HL-60 (cell line): Measurements from ENCODE around the gene DHCR24.

Experiments
- DNase-seq, 2 experiments: peaks; one replicate each; pipeline ENCODE4 v3.0.0-alpha.2; 2010 to 2020; ENCODE audit warnings: low read depth in 1 of 2, low spot score in 1 of 2
- H3K27ac ChIP-seq: fragments of 250-450 bp; sonication (Bioruptor Pico); replicated peaks from 2 replicates; pipeline ENCODE4 v1.5.1; 2020; ENCODE audit warnings: mild to moderate bottlenecking, moderate library complexity
- H3K27me3 ChIP-seq: fragments of 250-450 bp; sonication (Bioruptor Pico); 2 replicates; pipeline ENCODE4 v1.5.1; 2021; ENCODE audit warnings: mild to moderate bottlenecking, moderate library complexity; ENCODE audit not compliant: insufficient read depth, poor library complexity, severe bottlenecking
- H3K4me3 ChIP-seq: replicated peaks from 2 replicates; pipeline ENCODE4 v1.5.1; 2011; ENCODE audit warnings: mild to moderate bottlenecking, control low read depth, low read length; ENCODE audit not compliant: insufficient read depth
- CTCF ChIP-seq: IDR thresholded peaks from one replicate; pipeline ENCODE4 v1.5.1; 2011; ENCODE audit warnings: low read length, control low read depth, inconsistent platforms; ENCODE audit not compliant: insufficient read depth
- GABPA ChIP-seq: IDR thresholded peaks from 2 replicates; pipeline ENCODE4 v1.6.1; 2012; ENCODE audit warnings: low read depth
- POLR2AphosphoS5 ChIP-seq: IDR thresholded peaks from 2 replicates; pipeline ENCODE4 v1.6.1; 2012; ENCODE audit warnings: low read depth
- REST ChIP-seq: IDR thresholded peaks from 2 replicates; pipeline ENCODE4 v1.6.1; 2012; ENCODE audit warnings: low read depth; ENCODE audit not compliant: insufficient replicate concordance
- SPI1 ChIP-seq: IDR thresholded peaks from 2 replicates; pipeline ENCODE4 v1.6.1; 2012; ENCODE audit warnings: low read depth, mild to moderate bottlenecking, borderline replicate concordance

The DHCR24 gene

GRCh38 chr1:54872036-54872331 lies 15.0 kb downstream of the DHCR24 start:
- Histone ChIP-seq H3K27me3 (no peaks in the 10 kb centered on the region), H3K27ac (no peak overlapping the region), H3K4me3 (no peak overlapping the region)
- DNase-seq, result no peak
- no peak for TF ChIP-seq SPI1
- TF ChIP-seq POLR2AphosphoS5, result no peak
- TF ChIP-seq GABPA, result no peak
- TF ChIP-seq REST, result no peak
- no peak for TF ChIP-seq CTCF

- TF ChIP-seq POLR2AphosphoS5, result no peak
- DNase-seq, result no peak
- no peaks in the 10 kb centered on the region for H3K27me3 ChIP-seq
- H3K27ac ChIP-seq, result no peak overlapping the region
- H3K4me3 ChIP-seq, result no peak overlapping the region
Measured at GRCh38 chr1:54871275-54872035, 15.5 kb downstream of the DHCR24 start.

GRCh38 chr1:54870869-54871268 lies 16.1 kb downstream of the DHCR24 start:
- Histone ChIP-seq H3K27me3 (no peaks in the 10 kb centered on the region), H3K27ac (no peak overlapping the region), H3K4me3 (no peak overlapping the region)
- no peak for TF ChIP-seq POLR2AphosphoS5
- no peak for TF ChIP-seq CTCF
- TF ChIP-seq SPI1, result no peak
- TF ChIP-seq GABPA, result no peak
- no peak for TF ChIP-seq REST
- no peak for DNase-seq

GRCh38 chr1:54869173-54869851 lies 17.7 kb downstream of the DHCR24 start:
- Histone ChIP-seq H3K27me3 (no peaks in the 10 kb centered on the region), H3K27ac (no peak overlapping the region), H3K4me3 (no peak overlapping the region)
- no peak for DNase-seq
- TF ChIP-seq GABPA (no peak), REST (no peak), SPI1 (no peak)
